WTC11 (cell line): ENCODE results near the gene EEF2KMT. TPM values are rescaled to one million over a fixed set of nuclear protein-coding genes. Genes with fewer than 3 reads are reported as not detected.
"Not testable (repeated sequence)": the region's sequence is repeated elsewhere in the genome, so short reads cannot be mapped to it uniquely, and the experiment has no call there.

Experiments
- ATAC-seq: fragments of 200-7000 bp; cut with Tn5 transposase; 2 replicates; pipeline ENCODE4 v1.10.0; 2021; ENCODE audit warnings: mild to moderate bottlenecking, moderate library complexity
- CTCF ChIA-PET: fragments of 300-600 bp; sonication (Branson Sonifier 250); formaldehyde crosslinking; loops from one replicate; lab custom pipeline; 2021; ENCODE audit warnings: antibody characterized with exemption; lab: Charles Lee
- POLR2A ChIA-PET: fragments of 350-600 bp; sonication (Branson Sonifier 250); formaldehyde crosslinking; loops from one replicate; lab custom pipeline; 2021; ENCODE audit warnings: antibody characterized with exemption; lab: Charles Lee
- DNase-seq: peaks from one replicate; pipeline ENCODE4 v3.0.0; 2021; ENCODE audit warnings: low spot score
- H3K27ac Mint-ChIP-seq: 2 replicates; pipeline ENCODE4 v1.8.0; 2021; ENCODE audit warnings: mixed read lengths
- H3K27me3 Mint-ChIP-seq: 2 replicates; pipeline ENCODE4 v1.8.0; 2021; ENCODE audit warnings: low read depth, mild to moderate bottlenecking, moderate library complexity, mixed read lengths
- H3K36me3 Mint-ChIP-seq: 2 replicates; pipeline ENCODE4 v1.8.0; 2021; ENCODE audit warnings: mixed read lengths
- H3K4me1 Mint-ChIP-seq: 2 replicates; pipeline ENCODE4 v1.8.0; 2022; ENCODE audit warnings: mixed read lengths
- H3K4me3 Mint-ChIP-seq: 2 replicates; pipeline ENCODE4 v1.8.0; 2021; ENCODE audit warnings: mild to moderate bottlenecking, moderate library complexity, mixed read lengths
- H3K9me3 Mint-ChIP-seq: 2 replicates; pipeline ENCODE4 v1.8.0; 2021; ENCODE audit warnings: mixed read lengths
- ATF1 ChIP-seq: sonication (generic); formaldehyde crosslinking; IDR thresholded peaks from 2 replicates; pipeline ENCODE4 v1.8.1; 2023; ENCODE audit warnings: mild to moderate bottlenecking, moderate library complexity, missing genetic modification reagents
- CBFB ChIP-seq: sonication (generic); formaldehyde crosslinking; IDR thresholded peaks from 2 replicates; pipeline ENCODE4 v1.8.1; 2022; ENCODE audit warnings: mild to moderate bottlenecking, low read depth, missing genetic modification reagents
- CREM ChIP-seq: sonication (generic); formaldehyde crosslinking; IDR thresholded peaks from 2 replicates; pipeline ENCODE4 v1.8.1; 2022; ENCODE audit warnings: mild to moderate bottlenecking, missing genetic modification reagents, moderate library complexity
- ELF4 ChIP-seq: sonication (generic); formaldehyde crosslinking; IDR thresholded peaks from 2 replicates; pipeline ENCODE4 v1.8.1; 2022; ENCODE audit warnings: low read depth, mild to moderate bottlenecking, moderate library complexity, missing genetic modification reagents
- ESRRA ChIP-seq: sonication (generic); formaldehyde crosslinking; IDR thresholded peaks from 2 replicates; pipeline ENCODE4 v1.8.1; 2022; ENCODE audit warnings: mild to moderate bottlenecking, missing genetic modification reagents, borderline replicate concordance
- FOXP1 ChIP-seq: sonication (generic); formaldehyde crosslinking; IDR thresholded peaks from 2 replicates; pipeline ENCODE4 v1.8.0; 2022; ENCODE audit warnings: missing genetic modification reagents, mild to moderate bottlenecking, moderate library complexity, borderline replicate concordance
- GABPB1 ChIP-seq: sonication (generic); formaldehyde crosslinking; IDR thresholded peaks from 2 replicates; pipeline ENCODE4 v1.8.1; 2023; ENCODE audit warnings: mild to moderate bottlenecking, missing genetic modification reagents
- GTF2I ChIP-seq: fragments of 250-450 bp; sonication (Bioruptor Pico); conservative IDR thresholded peaks from 2 replicates; pipeline ENCODE4 v1.4.0; 2021; ENCODE audit warnings: mild to moderate bottlenecking
- HMGA2 ChIP-seq: fragments of 250-450 bp; sonication (Bioruptor Pico); IDR thresholded peaks from 2 replicates; pipeline ENCODE4 v1.4.0; 2021; ENCODE audit warnings: mild to moderate bottlenecking, moderate library complexity
- JAZF1 ChIP-seq: fragments of 250-450 bp; sonication (Bioruptor Pico); IDR thresholded peaks from 2 replicates; pipeline ENCODE4 v1.9.0; 2021; ENCODE audit warnings: moderate library complexity, mild to moderate bottlenecking, inconsistent platforms
- MAX ChIP-seq: sonication (generic); formaldehyde crosslinking; IDR thresholded peaks from 2 replicates; pipeline ENCODE4 v1.8.0; 2022; ENCODE audit warnings: mild to moderate bottlenecking, missing genetic modification reagents
- MYBL2 ChIP-seq: sonication (generic); formaldehyde crosslinking; IDR thresholded peaks from 2 replicates; pipeline ENCODE4 v1.8.1; 2023; ENCODE audit warnings: mild to moderate bottlenecking, moderate library complexity, missing genetic modification reagents
- NFE2L1 ChIP-seq: sonication (generic); formaldehyde crosslinking; IDR thresholded peaks from 2 replicates; pipeline ENCODE4 v1.8.1; 2023; ENCODE audit warnings: missing genetic modification reagents
- TCF7 ChIP-seq: sonication (generic); formaldehyde crosslinking; IDR thresholded peaks from 2 replicates; pipeline ENCODE4 v1.8.0; 2022; ENCODE audit warnings: mild to moderate bottlenecking, low read depth, missing genetic modification reagents, moderate library complexity
- TEAD4 ChIP-seq: sonication (generic); formaldehyde crosslinking; IDR thresholded peaks from 2 replicates; pipeline ENCODE4 v1.8.0; 2022; ENCODE audit warnings: mild to moderate bottlenecking, missing genetic modification reagents
- TP53 ChIP-seq: sonication (generic); formaldehyde crosslinking; IDR thresholded peaks from 2 replicates; pipeline ENCODE4 v1.8.1; 2023; ENCODE audit warnings: mild to moderate bottlenecking, missing genetic modification reagents
- ZBTB21 ChIP-seq: sonication (generic); formaldehyde crosslinking; IDR thresholded peaks from 2 replicates; pipeline ENCODE4 v1.8.1; 2023; ENCODE audit warnings: mild to moderate bottlenecking, missing genetic modification reagents, borderline replicate concordance
- ZNF317 ChIP-seq: sonication (generic); formaldehyde crosslinking; IDR thresholded peaks from 2 replicates; pipeline ENCODE4 v1.8.1; 2023; ENCODE audit warnings: low read depth, mild to moderate bottlenecking, moderate library complexity, missing genetic modification reagents, borderline replicate concordance
- ZNF396 ChIP-seq: fragments of 250-450 bp; sonication (Bioruptor Pico); IDR thresholded peaks from 2 replicates; pipeline ENCODE4 v1.8.0; 2021; ENCODE audit warnings: mild to moderate bottlenecking, moderate library complexity, borderline replicate concordance
- ZNF416 ChIP-seq: fragments of 250-450 bp; sonication (Bioruptor Pico); IDR thresholded peaks from 2 replicates; pipeline ENCODE4 v1.9.0; 2021; ENCODE audit warnings: mild to moderate bottlenecking, inconsistent platforms
- total RNA-seq: library from RNA; stranded (reverse); gene quantifications from 3 replicates; pipeline ENCODE4 v1.2.3, GENCODE V29; 2021
- TF ChIP-seq, protein P1 (sequence below): sonication (generic); formaldehyde crosslinking; IDR thresholded peaks from 2 replicates; pipeline ENCODE4 v1.8.1; 2022; ENCODE audit warnings: missing genetic modification reagents, borderline replicate concordance
- TF ChIP-seq, protein P2 (sequence below): fragments of 250-450 bp; sonication (Bioruptor Pico); IDR thresholded peaks from 2 replicates; pipeline ENCODE4 v1.9.0; 2021; ENCODE audit warnings: moderate library complexity, mild to moderate bottlenecking, inconsistent platforms, borderline replicate concordance
- TF ChIP-seq, protein P3 (sequence below): sonication (generic); formaldehyde crosslinking; IDR thresholded peaks from 2 replicates; pipeline ENCODE4 v1.8.0; 2022; ENCODE audit warnings: mild to moderate bottlenecking, missing genetic modification reagents
- TF ChIP-seq, protein P4 (sequence below): sonication (generic); formaldehyde crosslinking; IDR thresholded peaks from 2 replicates; pipeline ENCODE4 v1.8.1; 2023; ENCODE audit warnings: mild to moderate bottlenecking, missing genetic modification reagents

The EEF2KMT gene
- total RNA-seq, 1 experiment from 2014 or later = 19.6 TPM

- DNase-seq (no peak), ATAC-seq (no peak)
- Mint-ChIP-seq H3K4me3 (no peak overlapping the region), H3K36me3 (no peaks in the 10 kb centered on the region), H3K27me3 (peaks cover 11% of the 10 kb centered on the region), H3K27ac (no peak overlapping the region), H3K4me1 (0 out of 2 replicates have a peak, but pooled peaks cover 4% of the 10 kb centered on the region), H3K9me3 (no peaks in the 10 kb centered on the region; the same call in 1 of the 2 replicates)
- POLR2A ChIA-PET = no interaction called here
- CTCF ChIA-PET = interaction anchor here (0.9 to 2.9 kb wide), 4 partner anchors 11 to 39 kb away, joined by 3 to 14 read pairs (median 4); no protein-coding TSS in a partner anchor
- TF ChIP-seq GABPB1 (no peak), MYBL2 (CRISPR knock-in tag) (no peak)
Measured at GRCh38 chr16:5045499-5046115, 52.0 kb downstream of the EEF2KMT start.

DNA sequence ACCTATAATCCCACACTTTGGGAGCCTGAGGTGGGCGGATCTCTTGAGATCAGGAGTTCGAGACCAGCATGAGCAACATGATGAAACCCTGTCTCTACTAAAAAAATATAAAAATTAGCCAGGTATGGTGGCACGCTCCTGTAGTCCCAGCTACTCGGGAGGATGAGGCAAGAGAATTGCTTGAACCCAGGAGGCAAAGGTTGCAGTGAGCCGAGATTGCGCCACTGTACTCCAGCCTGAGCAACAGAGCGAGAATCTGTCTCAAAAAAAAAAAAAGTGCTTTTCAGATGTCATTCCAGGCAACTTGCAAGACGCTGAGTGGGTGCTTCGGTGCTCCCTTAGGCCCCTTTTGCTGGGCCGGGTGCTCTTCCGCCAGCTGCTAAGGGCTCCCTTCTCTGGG is 53.0 kb downstream of the EEF2KMT start:
- ATAC-seq = not testable (repeated sequence)

GRCh38 chr16:5044011-5044540 is 53.5 kb downstream of the EEF2KMT start:
- POLR2A ChIA-PET = no interaction called here
- Mint-ChIP-seq H3K27ac (no peak overlapping the region), H3K4me1 (0 out of 2 replicates have a peak, but pooled peaks cover 4% of the 10 kb centered on the region), H3K27me3 (peaks cover 10% of the 10 kb centered on the region), H3K9me3 (no peaks in the 10 kb centered on the region; the same call in 1 of the 2 replicates), H3K4me3 (no peak overlapping the region), H3K36me3 (no peaks in the 10 kb centered on the region)
- DNase-seq (no peak), ATAC-seq (no peak)
- CTCF ChIA-PET = no interaction called here
- no peak for TF ChIP-seq ZNF317
- TF ChIP-seq TEAD4 (CRISPR knock-in tag) = no peak
- no peak for TF ChIP-seq NFE2L1 (CRISPR knock-in tag)
- no peak for TF ChIP-seq FOXP1
- no peak for TF ChIP-seq ESRRA (CRISPR knock-in tag)
- TF ChIP-seq, protein P1, sequence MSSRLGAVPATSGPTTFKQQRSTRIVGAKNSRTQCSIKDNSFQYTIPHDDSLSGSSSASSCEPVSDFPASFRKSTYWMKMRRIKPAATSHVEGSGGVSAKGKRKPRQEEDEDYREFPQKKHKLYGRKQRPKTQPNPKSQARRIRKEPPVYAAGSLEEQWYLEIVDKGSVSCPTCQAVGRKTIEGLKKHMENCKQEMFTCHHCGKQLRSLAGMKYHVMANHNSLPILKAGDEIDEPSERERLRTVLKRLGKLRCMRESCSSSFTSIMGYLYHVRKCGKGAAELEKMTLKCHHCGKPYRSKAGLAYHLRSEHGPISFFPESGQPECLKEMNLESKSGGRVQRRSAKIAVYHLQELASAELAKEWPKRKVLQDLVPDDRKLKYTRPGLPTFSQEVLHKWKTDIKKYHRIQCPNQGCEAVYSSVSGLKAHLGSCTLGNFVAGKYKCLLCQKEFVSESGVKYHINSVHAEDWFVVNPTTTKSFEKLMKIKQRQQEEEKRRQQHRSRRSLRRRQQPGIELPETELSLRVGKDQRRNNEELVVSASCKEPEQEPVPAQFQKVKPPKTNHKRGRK (CRISPR knock-in tag) = no peak
- TF ChIP-seq ELF4 = no peak
- TF ChIP-seq HMGA2 (CRISPR knock-in tag) = no peak
- TF ChIP-seq, protein P2, sequence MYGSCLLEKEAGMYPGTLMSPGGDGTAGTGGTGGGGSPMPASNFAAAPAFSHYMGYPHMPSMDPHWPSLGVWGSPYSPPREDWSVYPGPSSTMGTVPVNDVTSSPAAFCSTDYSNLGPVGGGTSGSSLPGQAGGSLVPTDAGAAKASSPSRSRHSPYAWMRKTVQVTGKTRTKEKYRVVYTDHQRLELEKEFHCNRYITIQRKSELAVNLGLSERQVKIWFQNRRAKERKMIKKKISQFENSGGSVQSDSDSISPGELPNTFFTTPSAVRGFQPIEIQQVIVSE = no peak
- TF ChIP-seq MAX = no peak
- no peak for TF ChIP-seq ATF1 (CRISPR knock-in tag)
- TF ChIP-seq ZBTB21 = no peak

More for the DNA sequence above, 53.0 kb downstream of the EEF2KMT start:
- peaks cover 12% of the 10 kb centered on the region for H3K27me3 Mint-ChIP-seq
- H3K27ac Mint-ChIP-seq, H3K4me3 Mint-ChIP-seq, H3K36me3 Mint-ChIP-seq, DNase-seq, H3K9me3 Mint-ChIP-seq, H3K4me1 Mint-ChIP-seq, POLR2A ChIA-PET: not testable (repeated sequence)
- CTCF ChIA-PET = interaction anchor here (0.9 to 2.9 kb wide), 3 partner anchors 12 to 40 kb away, joined by 3 to 14 read pairs (median 6); no protein-coding TSS in a partner anchor

GRCh38 chr16:5042574-5043171 is 54.9 kb downstream of the EEF2KMT start:
- Mint-ChIP-seq H3K36me3 (no peaks in the 10 kb centered on the region), H3K4me1 (peaks cover 10% of the 10 kb centered on the region), H3K27ac (no peak overlapping the region), H3K4me3 (no peak overlapping the region), H3K9me3 (no peaks in the 10 kb centered on the region), H3K27me3 (peaks cover 10% of the 10 kb centered on the region)
- ATAC-seq (no peak), DNase-seq (no peak)
- POLR2A ChIA-PET = no interaction called here
- CTCF ChIA-PET = interaction anchor here (1.2 to 2.5 kb wide), 2 partner anchors 14 to 33 kb away, joined by 3 to 10 read pairs; no protein-coding TSS in a partner anchor
- TF ChIP-seq TCF7 = no peak
- TF ChIP-seq CREM (CRISPR knock-in tag) = no peak
- TF ChIP-seq TEAD4 (CRISPR knock-in tag) = no peak
- TF ChIP-seq, protein P3, sequence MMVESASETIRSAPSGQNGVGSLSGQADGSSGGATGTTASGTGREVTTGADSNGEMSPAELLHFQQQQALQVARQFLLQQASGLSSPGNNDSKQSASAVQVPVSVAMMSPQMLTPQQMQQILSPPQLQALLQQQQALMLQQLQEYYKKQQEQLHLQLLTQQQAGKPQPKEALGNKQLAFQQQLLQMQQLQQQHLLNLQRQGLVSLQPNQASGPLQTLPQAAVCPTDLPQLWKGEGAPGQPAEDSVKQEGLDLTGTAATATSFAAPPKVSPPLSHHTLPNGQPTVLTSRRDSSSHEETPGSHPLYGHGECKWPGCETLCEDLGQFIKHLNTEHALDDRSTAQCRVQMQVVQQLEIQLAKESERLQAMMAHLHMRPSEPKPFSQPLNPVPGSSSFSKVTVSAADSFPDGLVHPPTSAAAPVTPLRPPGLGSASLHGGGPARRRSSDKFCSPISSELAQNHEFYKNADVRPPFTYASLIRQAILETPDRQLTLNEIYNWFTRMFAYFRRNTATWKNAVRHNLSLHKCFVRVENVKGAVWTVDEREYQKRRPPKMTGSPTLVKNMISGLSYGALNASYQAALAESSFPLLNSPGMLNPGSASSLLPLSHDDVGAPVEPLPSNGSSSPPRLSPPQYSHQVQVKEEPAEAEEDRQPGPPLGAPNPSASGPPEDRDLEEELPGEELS (CRISPR knock-in tag) = no peak
- TF ChIP-seq, protein P4, sequence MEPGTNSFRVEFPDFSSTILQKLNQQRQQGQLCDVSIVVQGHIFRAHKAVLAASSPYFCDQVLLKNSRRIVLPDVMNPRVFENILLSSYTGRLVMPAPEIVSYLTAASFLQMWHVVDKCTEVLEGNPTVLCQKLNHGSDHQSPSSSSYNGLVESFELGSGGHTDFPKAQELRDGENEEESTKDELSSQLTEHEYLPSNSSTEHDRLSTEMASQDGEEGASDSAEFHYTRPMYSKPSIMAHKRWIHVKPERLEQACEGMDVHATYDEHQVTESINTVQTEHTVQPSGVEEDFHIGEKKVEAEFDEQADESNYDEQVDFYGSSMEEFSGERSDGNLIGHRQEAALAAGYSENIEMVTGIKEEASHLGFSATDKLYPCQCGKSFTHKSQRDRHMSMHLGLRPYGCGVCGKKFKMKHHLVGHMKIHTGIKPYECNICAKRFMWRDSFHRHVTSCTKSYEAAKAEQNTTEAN (CRISPR knock-in tag) = no peak
- no peak for TF ChIP-seq CBFB (CRISPR knock-in tag)
- TF ChIP-seq NFE2L1 (CRISPR knock-in tag) = no peak
- TF ChIP-seq GTF2I (CRISPR knock-in tag) = no peak
- TF ChIP-seq ZNF396 (CRISPR knock-in tag) = no peak
- no peak for TF ChIP-seq JAZF1 (CRISPR knock-in tag)
- no peak for TF ChIP-seq TP53 (CRISPR knock-in tag)
- TF ChIP-seq ZNF416 = no peak
